Parathyroid adenoma (tissue), 2 donors: ENCODE data around the gene RNF223.

ENCODE experiments used
- H2AFZ ChIP-seq: fragments of 300-600 bp; sonication (generic); one replicate; pipeline ENCODE4 v1.7.0; 2017; ENCODE audit warnings: antibody characterized with exemption, mild to moderate bottlenecking
- H3K27ac ChIP-seq: fragments of 300-600 bp; sonication (generic); one replicate; pipeline ENCODE4 v1.7.0; 2017
- H3K27me3 ChIP-seq: fragments of 300-600 bp; sonication (generic); one replicate; pipeline ENCODE4 v1.7.0; 2017; ENCODE audit warnings: low read length; ENCODE audit not compliant: control insufficient read depth, insufficient read depth
- H3K36me3 ChIP-seq: fragments of 300-600 bp; sonication (generic); one replicate; pipeline ENCODE4 v1.7.0; 2017; ENCODE audit warnings: low read length; ENCODE audit not compliant: control insufficient read depth, insufficient read depth
- H3K4me1 ChIP-seq: fragments of 300-600 bp; sonication (generic); one replicate; pipeline ENCODE4 v1.7.0; 2017; ENCODE audit warnings: control low read depth
- H3K4me2 ChIP-seq: fragments of 300-600 bp; sonication (generic); one replicate; pipeline ENCODE4 v1.7.0; 2017; ENCODE audit warnings: low read length
- H3K4me3 ChIP-seq: fragments of 300-600 bp; sonication (generic); one replicate; pipeline ENCODE4 v1.7.0; 2017; ENCODE audit warnings: low read depth, low read length
- H3K79me2 ChIP-seq: fragments of 300-600 bp; sonication (generic); one replicate; pipeline ENCODE4 v1.7.0; 2017; ENCODE audit warnings: control low read depth
- H3K9ac ChIP-seq: fragments of 300-600 bp; sonication (generic); one replicate; pipeline ENCODE4 v1.7.0; 2017; ENCODE audit warnings: mild to moderate bottlenecking
- H3K9me3 ChIP-seq: fragments of 300-600 bp; sonication (generic); one replicate; pipeline ENCODE4 v1.7.0; 2017; ENCODE audit warnings: low read length; ENCODE audit not compliant: control insufficient read depth
- TF ChIP-seq, protein P1 (sequence below): fragments of 300-600 bp; sonication (generic); IDR thresholded peaks from one replicate; pipeline ENCODE4 v1.7.0; 2017; ENCODE audit warnings: antibody characterized with exemption, mild to moderate bottlenecking
- donor health status: primary hyperparathyroidism.

Gene RNF223

DNA sequence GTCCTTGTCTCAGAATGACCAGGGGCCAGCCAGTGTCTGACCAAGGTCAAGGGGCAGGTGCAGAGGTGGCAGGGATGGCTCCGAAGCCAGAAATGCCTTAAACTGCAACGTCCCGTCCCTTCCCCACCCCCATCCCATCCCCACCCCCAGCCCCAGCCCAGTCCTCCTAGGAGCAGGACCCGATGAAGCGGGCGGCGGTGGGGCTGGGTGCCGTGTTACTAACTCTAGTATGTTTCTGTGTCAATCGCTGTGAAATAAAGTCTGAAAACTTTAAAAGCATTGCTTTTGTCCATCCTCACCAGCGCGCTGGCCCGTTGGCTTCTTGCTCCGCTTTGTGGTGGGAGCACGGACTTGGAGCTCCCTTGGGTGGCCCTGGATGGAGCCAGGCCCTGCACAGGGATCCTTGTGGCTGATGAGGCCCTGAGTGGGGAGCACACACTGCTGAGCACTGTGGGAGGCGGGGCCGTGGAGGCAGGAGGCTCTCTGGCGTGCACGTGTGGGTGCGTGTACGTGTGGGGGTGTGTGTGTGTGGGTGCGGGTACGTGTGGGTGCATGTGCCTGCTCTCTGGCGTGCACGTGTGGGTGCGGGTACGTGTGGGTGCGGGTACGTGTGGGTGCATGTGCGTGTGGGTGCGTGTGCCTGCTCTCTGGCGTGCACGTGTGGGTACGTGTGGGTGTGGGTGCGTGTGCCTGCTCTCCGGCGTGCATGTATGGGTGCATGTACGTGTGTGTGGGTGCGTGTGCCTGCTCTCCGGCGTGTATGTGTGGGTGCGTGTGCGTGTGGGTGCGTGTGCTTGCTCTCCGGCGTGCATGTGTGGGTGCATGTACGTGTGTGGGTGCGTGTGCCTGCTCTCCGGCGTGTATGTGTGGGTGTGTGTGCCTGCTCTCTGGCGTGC lies 18.0 kb downstream of the RNF223 start:
- H3K79me2 ChIP-seq = no peaks in the 10 kb centered on the region
- no peak overlapping the region for H2AFZ ChIP-seq
- H3K4me1 ChIP-seq = no peaks in the 10 kb centered on the region
- H3K9me3 ChIP-seq = no peaks in the 10 kb centered on the region
- TF ChIP-seq, protein P1, sequence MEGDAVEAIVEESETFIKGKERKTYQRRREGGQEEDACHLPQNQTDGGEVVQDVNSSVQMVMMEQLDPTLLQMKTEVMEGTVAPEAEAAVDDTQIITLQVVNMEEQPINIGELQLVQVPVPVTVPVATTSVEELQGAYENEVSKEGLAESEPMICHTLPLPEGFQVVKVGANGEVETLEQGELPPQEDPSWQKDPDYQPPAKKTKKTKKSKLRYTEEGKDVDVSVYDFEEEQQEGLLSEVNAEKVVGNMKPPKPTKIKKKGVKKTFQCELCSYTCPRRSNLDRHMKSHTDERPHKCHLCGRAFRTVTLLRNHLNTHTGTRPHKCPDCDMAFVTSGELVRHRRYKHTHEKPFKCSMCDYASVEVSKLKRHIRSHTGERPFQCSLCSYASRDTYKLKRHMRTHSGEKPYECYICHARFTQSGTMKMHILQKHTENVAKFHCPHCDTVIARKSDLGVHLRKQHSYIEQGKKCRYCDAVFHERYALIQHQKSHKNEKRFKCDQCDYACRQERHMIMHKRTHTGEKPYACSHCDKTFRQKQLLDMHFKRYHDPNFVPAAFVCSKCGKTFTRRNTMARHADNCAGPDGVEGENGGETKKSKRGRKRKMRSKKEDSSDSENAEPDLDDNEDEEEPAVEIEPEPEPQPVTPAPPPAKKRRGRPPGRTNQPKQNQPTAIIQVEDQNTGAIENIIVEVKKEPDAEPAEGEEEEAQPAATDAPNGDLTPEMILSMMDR = no peak
- peaks cover 2% of the 10 kb centered on the region for H3K27me3 ChIP-seq
- H3K9ac ChIP-seq = no peak overlapping the region
- H3K4me2 ChIP-seq = no peak overlapping the region
- no peaks in the 10 kb centered on the region for H3K36me3 ChIP-seq
- no peak overlapping the region for H3K27ac ChIP-seq
- H3K4me3 ChIP-seq = no peak overlapping the region

DNA sequence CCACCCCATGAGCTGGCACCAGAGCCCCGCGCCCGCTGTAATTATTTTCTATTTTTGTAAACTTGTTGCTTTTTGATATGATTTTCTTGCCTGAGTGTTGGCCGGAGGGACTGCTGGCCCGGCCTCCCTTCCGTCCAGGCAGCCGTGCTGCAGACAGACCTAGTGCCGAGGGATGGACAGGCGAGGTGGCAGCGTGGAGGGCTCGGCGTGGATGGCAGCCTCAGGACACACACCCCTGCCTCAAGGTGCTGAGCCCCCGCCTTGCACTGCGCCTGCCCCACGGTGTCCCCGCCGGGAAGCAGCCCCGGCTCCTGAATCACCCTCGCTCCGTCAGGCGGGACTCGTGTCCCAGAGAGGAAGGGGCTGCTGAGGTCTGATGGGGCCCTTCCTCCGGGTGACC lies 19.1 kb downstream of the RNF223 start:
- Histone ChIP-seq H3K36me3 (no peaks in the 10 kb centered on the region), H3K27me3 (no peaks in the 10 kb centered on the region), H2AFZ (no peak overlapping the region), H3K79me2 (no peaks in the 10 kb centered on the region), H3K4me1 (no peaks in the 10 kb centered on the region), H3K4me3 (no peak overlapping the region), H3K4me2 (no peak overlapping the region), H3K27ac (no peak overlapping the region), H3K9me3 (no peaks in the 10 kb centered on the region), H3K9ac (no peak overlapping the region)
- TF ChIP-seq, protein P1 = no peak

DNA sequence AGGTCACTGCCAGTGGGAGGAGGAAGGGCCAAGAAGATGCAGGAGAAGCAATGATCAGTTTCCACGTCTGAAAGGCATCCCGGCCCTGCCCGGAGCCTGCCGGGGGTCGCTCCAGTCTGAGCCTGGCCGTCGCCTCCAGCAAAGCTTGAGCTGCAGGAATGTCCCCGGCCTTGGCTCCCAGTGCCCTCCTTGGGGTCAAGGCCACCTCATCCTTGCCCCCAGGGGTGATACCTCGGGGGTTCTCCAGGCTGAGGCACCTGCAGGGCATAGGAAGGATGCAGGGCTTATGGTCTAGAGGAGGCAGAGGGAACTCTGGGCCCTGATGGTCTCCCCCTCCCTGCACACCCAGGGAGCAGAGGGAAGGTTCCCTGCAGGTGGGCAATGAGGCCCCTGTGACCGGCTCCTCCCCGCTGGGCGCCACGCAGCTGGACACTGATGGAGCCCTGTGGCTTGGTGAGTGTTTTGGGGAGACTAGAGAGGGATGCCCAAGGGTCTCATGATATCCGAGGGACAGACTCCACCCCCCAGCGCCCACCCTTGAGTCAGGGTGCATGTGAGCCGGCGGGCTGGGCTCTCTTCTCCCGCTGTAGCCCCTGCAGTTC lies 19.9 kb downstream of the RNF223 start:
- no peaks in the 10 kb centered on the region for H3K36me3 ChIP-seq
- no peaks in the 10 kb centered on the region for H3K27me3 ChIP-seq
- TF ChIP-seq, protein P1 = no peak
- H2AFZ ChIP-seq = no peak overlapping the region
- no peaks in the 10 kb centered on the region for H3K4me1 ChIP-seq
- H3K4me2 ChIP-seq = no peak overlapping the region
- H3K9me3 ChIP-seq = no peaks in the 10 kb centered on the region
- H3K27ac ChIP-seq = no peak overlapping the region
- H3K9ac ChIP-seq = no peak overlapping the region
- H3K4me3 ChIP-seq = no peak overlapping the region
- no peaks in the 10 kb centered on the region for H3K79me2 ChIP-seq

DNA sequence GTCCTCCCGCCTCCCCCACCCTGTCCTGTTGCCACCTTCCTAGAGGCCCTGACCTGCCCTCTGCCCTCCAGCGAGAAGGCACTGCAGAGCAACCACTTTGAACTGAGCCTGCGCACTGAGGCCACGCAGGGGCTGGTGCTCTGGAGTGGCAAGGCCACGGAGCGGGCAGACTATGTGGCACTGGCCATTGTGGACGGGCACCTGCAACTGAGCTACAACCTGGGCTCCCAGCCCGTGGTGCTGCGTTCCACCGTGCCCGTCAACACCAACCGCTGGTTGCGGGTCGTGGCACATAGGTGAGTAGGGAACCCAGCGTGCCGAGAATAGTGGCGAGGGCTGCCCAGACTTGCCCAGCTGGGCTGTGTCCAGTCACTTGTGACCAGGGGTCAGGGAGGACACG lies 20.4 kb downstream of the RNF223 start:
- Histone ChIP-seq H3K27me3 (no peaks in the 10 kb centered on the region), H3K9me3 (no peaks in the 10 kb centered on the region), H3K27ac (no peak overlapping the region), H3K9ac (no peak overlapping the region), H3K4me3 (no peak overlapping the region), H2AFZ (no peak overlapping the region), H3K4me2 (no peak overlapping the region), H3K4me1 (no peaks in the 10 kb centered on the region), H3K36me3 (no peaks in the 10 kb centered on the region), H3K79me2 (no peaks in the 10 kb centered on the region)
- TF ChIP-seq, protein P1 = no peak
